GM19043 (cell line): ENCODE measurements around the gene STRA8.
A peak's percentile ranks its signal among the peaks of the same experiment; 100 is the strongest.

Source experiments
- ATAC-seq: cut with Tn5 transposase; IDR thresholded peaks from one replicate; pipeline ENCODE4 v1.9.1; 2021; ENCODE audit warnings: low read depth; ENCODE audit not compliant: unreplicated experiment

Gene STRA8

DNA sequence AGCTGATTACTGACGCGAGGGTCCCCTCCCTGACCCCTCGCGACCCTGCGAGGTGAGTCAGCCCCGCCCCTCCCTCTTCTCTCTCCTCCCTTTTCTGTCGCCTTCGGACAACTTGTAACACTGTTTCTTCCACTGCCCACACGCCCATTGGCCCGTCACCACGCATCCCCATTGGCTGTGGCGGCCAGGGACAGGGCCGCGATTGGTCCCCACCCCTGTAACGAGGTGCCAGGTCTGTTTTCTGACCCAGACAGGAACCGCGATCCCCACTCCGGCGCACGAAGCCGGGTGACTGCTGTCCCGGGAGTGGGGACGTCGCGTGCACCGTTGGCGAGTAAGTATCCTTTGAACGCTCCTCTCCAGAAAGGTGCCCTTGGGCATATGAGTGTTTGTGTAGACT, at the start of gene STRA8:
Gene STRA8 (plus strand): TSS at position 269 of the 400 bp plus-strand sequence. CDS start 6,687 bp downstream, outside the sequence.
- no peak for ATAC-seq

DNA sequence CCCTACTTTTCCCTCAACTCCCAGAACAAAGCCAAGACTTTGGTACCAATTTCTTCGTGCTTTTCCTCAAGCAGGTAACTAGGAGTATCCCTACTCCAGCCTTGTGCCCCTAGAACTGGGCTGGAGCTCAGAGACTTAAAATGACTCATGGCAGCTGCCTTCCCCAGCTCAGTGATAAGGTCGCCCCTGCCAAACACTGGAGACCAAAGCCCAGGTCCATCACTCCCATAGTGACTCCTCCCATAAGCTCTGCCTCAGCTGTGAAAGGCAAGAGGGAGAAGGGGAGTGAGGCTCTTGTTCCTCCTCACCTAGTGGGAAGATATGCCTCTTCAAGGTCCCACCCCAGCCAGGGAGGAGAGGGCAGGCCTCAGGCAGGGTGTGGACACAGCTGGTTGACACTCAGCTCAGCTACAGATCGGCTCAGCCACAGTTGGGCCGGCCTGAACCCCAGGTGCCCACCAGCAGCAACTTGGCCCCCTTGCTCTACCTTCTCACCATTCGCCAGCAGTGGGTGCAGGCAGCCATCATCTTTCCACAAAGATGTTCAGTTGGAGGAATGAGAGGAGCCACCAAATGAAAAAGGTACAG, 49.3 kb upstream of the STRA8 start:
- ATAC-seq, result no peak

DNA sequence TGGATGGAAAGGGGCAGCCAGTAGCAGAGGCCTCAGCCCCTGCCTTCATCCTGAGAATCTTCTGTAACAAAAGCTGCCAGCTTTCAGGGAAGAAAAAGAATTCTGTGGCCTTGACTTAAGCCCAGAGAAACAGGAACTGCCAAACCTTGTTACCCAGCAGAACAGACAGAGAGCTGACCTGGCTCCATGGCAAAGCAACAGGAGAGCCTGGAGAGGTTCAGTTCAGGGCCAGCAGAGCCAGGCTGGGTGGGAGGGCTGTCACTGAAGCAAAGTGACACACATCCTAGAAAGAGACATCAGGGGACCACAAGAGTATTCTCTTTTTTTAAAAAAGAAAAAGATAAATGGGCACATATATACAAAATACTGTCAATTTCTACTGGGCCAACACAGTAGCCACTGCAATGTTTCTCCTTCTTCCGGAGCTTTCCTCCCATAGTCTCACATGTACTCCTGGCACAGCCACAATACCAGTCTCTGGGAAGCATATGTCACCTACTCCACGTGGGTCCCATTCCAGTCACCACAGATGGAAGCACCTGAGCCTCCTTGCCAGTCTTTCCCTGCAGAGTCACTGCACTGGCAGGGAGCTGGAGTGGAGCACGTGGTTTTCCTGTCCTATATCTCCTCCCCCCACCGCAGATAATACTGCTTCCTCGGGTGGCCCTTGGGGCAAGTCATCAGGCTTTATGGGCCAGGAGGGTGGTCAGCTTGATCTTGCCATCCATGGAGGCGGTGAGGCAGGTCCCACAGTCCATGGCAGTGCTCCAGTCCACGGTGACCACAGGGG, 48.0 kb upstream of the STRA8 start:
- ATAC-seq, result no peak

DNA sequence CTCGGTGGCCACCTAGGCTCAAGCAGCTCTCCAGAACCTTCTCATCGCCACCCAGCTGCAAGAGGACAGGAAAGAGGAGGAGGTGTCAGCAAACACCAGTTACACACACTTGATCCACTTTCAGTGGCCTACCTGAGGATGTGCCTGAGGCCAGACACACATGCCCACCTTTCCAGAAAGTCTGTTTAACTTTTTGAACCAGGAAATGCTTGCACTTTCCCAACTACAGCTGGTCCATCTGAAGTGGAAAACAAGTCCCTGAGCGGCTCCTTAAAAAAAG, 47.4 kb upstream of the STRA8 start:
- peak; percentile 3 for ATAC-seq

DNA sequence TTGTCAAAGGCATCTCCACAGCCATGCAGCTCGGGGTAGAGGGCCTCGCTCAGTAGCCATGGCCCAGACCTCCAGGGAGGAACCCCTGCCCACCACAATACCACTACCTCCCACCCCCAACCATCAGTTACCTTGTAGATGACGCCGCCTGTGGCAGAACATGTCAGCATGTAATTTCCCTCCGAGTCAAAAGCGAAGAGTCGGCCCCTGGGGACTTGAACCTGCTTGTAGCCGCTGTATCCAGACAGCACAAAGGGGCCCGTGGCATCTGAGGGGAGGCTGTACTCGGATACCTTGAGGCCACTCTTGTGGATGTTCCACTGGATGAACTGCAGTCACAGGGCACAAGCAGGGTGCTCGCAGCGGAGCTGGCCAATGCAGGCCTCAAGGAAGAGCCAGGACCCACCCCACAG, 46.8 kb upstream of the STRA8 start:
- ATAC-seq, result peak; percentile 36

DNA sequence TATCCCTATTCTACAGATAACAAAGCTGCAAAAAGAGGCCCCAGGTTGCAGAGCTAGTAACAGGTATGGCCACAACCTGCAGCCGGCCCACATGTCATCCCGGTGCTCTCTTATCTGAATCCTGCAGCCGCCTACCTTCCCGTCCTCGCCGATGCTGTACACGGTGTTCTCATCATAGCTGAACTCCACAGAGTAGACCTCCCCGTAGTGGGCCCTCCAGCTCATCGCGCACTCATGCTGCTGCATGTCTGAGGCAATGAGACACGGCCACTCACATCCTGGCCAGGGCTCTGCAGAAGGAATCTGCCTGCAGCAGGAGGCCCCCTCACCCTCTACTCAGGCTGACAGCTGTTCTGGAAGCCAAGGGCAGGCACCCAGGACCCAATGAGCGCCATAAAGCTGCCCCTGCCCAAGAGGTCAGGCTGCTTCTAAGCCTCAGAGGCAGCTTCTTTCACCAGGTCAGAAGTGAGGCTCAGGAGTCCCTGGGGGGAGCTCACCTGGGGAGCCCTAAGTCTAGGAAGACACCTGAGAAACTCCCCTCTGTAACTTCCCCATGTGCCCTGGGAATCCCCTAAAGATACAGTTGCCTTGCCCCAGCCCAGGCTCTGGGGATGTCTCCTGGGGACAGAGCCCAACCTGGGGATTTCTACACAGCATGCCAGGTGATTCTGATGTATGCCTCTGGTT, 45.2 kb upstream of the STRA8 start:
- no peak for ATAC-seq

DNA sequence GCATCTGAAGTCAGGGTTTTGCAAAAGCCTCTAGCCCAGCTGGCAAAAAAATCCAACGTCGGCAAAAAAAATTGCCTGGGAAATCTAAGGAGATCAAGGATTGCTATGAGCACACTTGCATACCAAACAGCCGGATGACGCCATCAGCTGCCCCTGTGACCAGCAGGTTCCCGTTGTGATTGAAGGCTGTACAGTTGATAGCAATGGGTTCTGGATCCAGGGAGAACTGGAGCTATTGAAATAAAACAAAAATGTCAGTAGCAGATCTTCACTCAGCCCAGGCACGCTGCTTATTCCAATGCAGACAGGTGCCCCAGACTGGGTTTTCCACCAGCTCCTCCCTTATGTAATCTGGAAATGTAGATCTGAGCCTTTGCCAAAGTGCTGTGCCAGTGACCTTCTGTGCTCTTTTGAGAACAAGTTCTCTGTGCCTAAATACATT, 44.4 kb upstream of the STRA8 start:
- no peak for ATAC-seq

- no peak for ATAC-seq
Observed at GRCh38 chr7:135189961-135190360, 43.7 kb upstream of the STRA8 start.

DNA sequence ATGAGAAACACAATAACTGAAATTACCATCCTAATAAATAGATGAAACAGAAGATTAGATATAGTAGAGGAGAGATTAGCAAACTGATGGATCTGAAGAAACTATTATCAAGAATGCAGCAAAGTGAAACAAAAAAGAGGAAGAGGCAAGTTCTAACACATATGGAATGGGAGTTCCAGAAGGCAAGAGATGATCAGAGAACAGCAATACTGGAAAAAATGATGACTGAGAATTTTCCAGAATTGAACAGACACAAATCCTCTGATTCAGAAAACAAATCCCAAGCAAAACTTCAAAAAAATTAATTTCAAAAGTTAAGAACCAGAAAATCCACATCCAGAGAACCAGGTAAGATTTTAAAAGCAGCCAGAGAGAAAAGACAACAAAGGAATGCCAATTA, 42.9 kb upstream of the STRA8 start:
- ATAC-seq, result no peak

DNA sequence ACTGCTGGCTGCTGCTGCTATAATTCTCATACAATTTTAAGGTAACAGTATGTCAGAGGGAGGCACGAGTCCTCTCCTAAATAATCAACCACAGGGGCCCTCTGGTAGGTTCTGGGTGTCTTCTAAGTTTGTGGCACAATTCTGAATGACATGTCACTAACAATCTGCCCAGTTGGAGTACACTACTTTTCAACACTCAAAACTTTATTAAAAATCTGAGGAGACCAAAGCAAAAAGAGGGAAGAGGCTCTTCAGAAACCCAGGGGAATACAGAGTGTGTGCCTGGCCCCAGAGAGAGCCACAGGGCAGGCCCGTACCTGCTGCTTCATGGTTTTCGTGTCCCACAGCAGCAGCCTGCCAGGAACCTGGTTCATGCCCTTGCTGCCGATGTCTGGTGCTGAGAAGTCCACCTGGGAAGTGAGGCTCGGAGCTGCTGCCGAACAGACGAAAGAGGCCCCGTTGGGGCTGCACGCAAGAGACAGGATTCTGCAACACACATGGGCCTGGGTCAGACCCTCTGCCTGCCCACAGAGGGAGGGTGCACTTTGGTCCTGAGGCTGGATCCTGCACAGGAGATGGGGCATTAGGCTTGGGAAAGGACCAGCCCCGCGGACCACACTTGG, 40.6 kb upstream of the STRA8 start:
- ATAC-seq, result no peak

DNA sequence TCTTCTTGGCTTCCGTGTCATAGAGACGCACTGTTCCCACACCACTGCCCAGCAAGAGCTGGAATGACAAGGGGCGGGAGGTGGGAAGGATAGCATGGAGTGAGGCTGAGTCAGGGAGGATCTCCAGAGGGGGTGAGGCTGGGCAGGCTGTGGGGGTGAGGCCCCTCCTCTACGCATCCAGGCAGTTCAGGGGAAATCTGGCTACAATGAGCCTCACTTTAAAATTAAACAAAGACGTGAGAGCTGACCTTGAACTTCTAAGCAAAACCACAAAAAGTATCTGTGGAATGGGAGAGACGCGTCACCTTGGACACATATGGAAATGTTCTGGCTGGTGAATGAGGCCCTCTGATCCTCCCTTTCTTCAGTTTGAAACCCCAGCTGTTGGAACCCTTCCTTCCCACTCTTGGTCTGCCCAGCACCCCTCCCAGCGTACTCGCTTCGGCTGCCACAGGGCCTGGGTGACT, 40.0 kb upstream of the STRA8 start:
- ATAC-seq, result no peak

- no peak for ATAC-seq
Observed at GRCh38 chr7:135194494-135195095, 39.0 kb upstream of the STRA8 start.

DNA sequence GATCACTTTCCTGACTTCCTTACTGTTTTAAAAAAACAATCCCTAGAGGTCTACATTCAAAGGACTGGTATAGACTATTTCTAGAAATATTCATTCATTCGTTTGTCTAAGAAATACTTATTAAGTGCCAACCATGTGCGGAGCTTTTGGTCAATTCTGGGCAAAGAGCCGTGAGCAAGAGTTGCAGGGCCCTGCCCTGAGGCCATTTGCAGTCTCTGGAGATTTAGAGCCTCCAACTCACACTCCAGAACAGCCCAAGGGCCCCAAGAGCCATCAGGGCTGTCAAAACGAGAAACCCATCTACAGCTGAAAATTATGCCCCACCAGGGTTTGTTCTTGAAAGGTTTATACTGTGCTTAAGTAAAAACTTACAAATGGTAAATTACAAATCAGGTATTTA, 38.5 kb upstream of the STRA8 start:
- no peak for ATAC-seq

GRCh38 chr7:135195968-135196629, 37.5 kb upstream of the STRA8 start:
- no peak for ATAC-seq

DNA sequence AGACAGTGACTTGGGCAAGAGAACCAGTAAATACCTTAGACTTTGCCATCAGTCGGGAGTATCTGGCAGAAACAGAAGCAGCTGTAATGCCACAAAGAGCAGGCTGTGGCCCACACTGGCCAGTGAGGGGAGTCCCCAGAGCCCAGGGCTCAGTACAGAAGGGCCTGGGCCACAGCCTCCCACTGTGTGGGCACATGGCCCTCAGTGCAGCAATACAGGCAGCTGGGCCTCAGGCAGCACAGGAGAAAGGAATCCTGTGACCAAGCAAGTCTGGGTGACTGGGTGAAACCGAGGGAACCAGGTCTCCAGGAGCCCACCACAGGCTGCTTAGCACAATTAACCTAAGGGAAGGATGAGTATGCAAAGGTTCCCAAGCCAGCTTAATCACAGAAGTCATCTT, 36.3 kb upstream of the STRA8 start:
- ATAC-seq, result no peak

GRCh38 chr7:135197906-135198655, 35.6 kb upstream of the STRA8 start:
- ATAC-seq, result no peak

DNA sequence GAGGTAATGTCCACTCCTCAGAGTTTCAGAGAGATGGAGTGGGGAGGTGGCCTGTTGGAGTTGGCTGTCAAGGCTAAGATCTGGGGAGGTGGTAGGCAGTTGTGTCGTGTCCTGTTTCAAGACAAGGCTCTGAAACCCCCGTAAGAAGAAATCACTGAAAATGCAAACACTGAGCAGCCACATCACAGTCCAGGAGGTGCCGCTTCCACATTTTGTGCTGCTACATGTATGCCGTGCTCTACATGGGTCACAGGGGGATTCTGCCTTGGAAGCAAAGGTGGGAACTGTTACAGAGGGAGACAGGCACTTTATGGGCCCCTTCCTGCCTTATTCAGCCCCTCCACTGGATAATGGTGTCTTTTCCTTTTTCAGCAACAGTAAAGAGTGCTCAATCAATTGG, 34.2 kb upstream of the STRA8 start:
- ATAC-seq, result no peak

DNA sequence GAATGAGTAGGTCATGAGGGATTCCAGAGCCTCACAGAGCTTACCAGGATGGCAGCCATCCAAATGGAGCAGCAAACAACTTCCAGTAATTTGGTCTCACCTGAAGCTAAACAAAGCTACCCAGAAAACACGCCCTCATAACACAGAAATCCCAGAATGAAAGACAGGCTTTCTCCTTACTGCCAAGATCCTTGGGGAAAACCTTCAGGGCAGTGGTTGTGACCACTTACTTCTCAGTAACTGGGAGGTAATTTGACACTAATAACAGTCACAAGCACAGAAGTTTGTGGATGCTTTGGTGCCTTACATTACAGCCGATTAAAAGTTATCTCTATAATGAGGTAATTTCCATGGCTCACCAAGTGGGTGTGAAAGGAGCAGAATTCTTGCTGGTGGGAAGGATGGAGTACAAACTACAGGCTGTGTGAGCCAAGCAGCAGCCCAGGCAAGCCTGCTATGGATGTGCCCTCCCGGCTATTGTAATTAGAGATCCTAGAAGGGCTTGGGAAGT, 32.8 kb upstream of the STRA8 start:
- no peak for ATAC-seq

DNA sequence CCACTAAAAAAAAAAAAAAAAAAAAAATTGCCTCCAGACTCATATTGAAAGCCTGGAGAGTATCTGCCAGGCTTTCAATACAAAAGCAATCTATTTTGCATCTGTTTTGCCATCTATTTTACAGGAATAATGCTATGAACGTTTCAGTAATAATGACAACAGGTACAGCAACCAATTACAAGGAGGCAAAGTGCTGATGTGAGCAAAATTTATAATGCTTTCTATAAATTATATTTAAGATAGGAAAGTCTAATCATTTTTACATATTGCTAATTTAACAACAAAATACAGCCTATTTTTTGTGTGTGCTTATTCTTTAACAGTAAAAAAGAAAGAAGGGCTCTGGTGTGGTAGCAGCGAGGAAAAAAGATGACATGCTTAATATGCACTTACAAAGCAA, 32.3 kb upstream of the STRA8 start:
- ATAC-seq, result no peak

DNA sequence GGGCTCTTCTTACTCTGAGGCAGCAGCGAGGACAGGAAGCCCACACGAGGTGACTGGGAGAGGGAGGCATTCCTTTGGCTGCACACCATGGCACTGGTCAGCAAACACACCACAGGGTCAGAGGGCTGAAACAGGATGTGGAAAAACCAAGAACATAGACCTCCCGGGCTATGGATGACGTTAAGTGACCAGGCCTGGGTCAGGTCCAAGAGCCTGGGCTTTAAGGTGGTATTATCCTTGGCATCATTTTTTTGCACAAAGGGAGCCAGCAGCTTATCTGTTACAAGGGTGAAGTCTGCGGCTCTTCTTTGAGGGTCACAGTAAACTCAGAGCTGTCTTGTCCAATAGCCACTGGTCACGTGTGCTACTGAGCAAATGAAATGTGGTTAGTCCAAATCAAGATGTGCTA, 29.3 kb upstream of the STRA8 start:
- ATAC-seq, result no peak
